Measurements from ENCODE around the gene ATP11A.

The ATP11A gene

GRCh38 chr13:112929783-112930055 lies 239.9 kb downstream of the ATP11A start:
- Mint-ChIP-seq H3K9me3 (no peaks in the 10 kb centered on the region), H3K27me3 (peaks cover 29% of the 10 kb centered on the region), H3K4me3 (no peak overlapping the region), H3K4me1 (peaks cover 4% of the 10 kb centered on the region), H3K27ac (no peak overlapping the region), H3K36me3 (no peaks in the 10 kb centered on the region)

GRCh38 chr13:112930192-112930591 lies 240.4 kb downstream of the ATP11A start:
- peaks cover 29% of the 10 kb centered on the region for H3K27me3 Mint-ChIP-seq
- no peak overlapping the region for H3K4me3 Mint-ChIP-seq
- no peaks in the 10 kb centered on the region for H3K36me3 Mint-ChIP-seq
- no peaks in the 10 kb centered on the region for H3K9me3 Mint-ChIP-seq
- H3K4me1 Mint-ChIP-seq, result peaks cover 4% of the 10 kb centered on the region
- H3K27ac Mint-ChIP-seq, result no peak overlapping the region

DNA sequence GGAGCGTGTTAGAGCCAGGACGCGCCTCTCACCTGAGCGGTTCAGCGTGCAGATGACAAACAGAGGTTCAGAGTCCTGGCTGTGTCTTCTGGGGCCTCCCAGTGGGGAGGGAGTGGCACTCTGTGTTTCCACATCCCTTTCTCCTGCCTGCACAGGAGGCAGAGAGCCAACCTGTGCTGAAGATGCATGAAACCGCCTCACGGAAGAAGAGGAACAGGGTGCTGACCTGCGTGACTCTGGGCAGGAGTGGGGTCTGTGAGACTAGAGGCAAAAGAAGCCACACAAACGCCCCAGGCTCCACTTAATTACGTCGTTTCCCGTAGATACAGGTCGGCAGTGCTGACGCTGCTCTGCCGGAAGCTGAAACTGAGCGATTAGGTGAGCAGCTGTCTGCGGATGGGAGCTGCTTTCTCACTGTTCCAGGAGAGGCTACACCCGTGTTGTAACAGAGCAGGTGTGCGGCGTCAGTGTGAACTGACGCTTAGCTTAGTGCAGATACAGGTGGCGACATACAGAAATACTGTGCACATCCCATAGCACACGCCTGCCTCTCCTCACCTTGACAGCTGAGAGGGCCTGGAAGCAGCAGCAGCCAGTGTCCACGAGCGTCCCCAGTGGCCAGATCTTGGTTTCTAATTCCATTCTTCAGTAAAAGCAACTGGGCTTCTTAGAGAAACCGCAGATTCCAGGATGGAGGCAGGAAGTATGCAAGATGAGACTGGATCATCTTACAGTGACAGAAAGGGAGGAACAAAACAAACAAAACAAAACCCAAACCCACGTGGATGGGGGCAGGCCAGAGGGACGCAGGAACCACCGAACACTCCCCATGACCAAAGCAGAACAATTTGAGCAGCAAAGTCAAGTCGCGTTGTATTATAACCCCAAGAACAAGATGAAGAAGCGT lies 241.4 kb downstream of the ATP11A start:
- Mint-ChIP-seq H3K4me1 (peaks cover 4% of the 10 kb centered on the region), H3K27me3 (peaks cover 29% of the 10 kb centered on the region), H3K27ac (no peak overlapping the region), H3K4me3 (no peak overlapping the region), H3K9me3 (no peaks in the 10 kb centered on the region), H3K36me3 (no peaks in the 10 kb centered on the region)

GRCh38 chr13:112932971-112933370 lies 243.1 kb downstream of the ATP11A start:
- Mint-ChIP-seq H3K27ac (no peak overlapping the region), H3K9me3 (no peaks in the 10 kb centered on the region), H3K4me3 (no peak overlapping the region), H3K36me3 (no peaks in the 10 kb centered on the region), H3K4me1 (peaks cover 4% of the 10 kb centered on the region), H3K27me3 (peaks cover 24% of the 10 kb centered on the region)

DNA sequence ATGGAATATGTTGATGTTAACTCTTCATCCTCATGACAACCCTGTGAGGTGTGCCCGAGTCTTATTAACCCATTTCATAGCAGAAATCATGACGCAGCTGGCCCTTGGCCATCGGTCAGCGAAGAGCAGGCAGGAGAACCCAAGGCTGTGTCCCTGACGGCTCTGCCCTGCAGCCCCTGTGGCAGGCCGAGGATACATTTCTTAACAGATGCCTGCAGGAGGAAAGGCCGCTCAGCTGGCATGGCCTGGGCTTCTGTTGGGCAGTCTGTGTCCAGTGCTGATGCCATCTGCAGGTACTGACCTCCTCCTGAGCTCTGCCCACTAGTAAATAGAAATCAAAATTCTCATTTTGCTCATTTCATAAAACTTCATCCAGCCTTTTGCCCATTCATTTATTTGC lies 243.8 kb downstream of the ATP11A start:
- Mint-ChIP-seq H3K9me3 (no peaks in the 10 kb centered on the region), H3K27me3 (peaks cover 19% of the 10 kb centered on the region), H3K4me3 (no peak overlapping the region), H3K27ac (no peak overlapping the region), H3K36me3 (no peaks in the 10 kb centered on the region), H3K4me1 (peaks cover 4% of the 10 kb centered on the region)

- Mint-ChIP-seq H3K36me3 (no peaks in the 10 kb centered on the region), H3K27me3 (peaks cover 17% of the 10 kb centered on the region), H3K27ac (no peak overlapping the region), H3K4me3 (no peak overlapping the region), H3K4me1 (peaks cover 3% of the 10 kb centered on the region), H3K9me3 (no peaks in the 10 kb centered on the region)
These were observed 244.2 kb downstream of the ATP11A start for GRCh38 chr13:112934078-112934477.
